GM12878 (cell line): Measurements from ENCODE around the gene ETFRF1. TPM values are rescaled to one million over a fixed set of nuclear protein-coding genes. Genes with fewer than 3 reads are reported as not detected.
A peak's percentile ranks its signal among the peaks of the same experiment; 100 is the strongest.

ENCODE experiments used
- ATAC-seq: fragments of 200-7000 bp; cut with Tn5 transposase; 3 replicates; pipeline ENCODE4 v1.9.1; 2020; ENCODE audit warnings: mild to moderate bottlenecking, moderate library complexity
- BruUV-seq: library from RNA; stranded (reverse); fragments of 400-500 nt; replicated peaks from 2 replicates; lab custom pipeline; 2021; lab: Mats Ljungman, UMichigan
- CTCF ChIA-PET: fragments of 300-600 bp; sonication (Branson Sonifier 250); formaldehyde crosslinking; extraction: SDS; loops from one replicate; lab custom pipeline; 2021; ENCODE audit warnings: inconsistent platforms; lab: Yijun Ruan, JAX
- POLR2A ChIA-PET: fragments of 350-600 bp; formaldehyde crosslinking; extraction: SDS; loops from one replicate; lab custom pipeline; 2021; ENCODE audit warnings: inconsistent platforms; lab: Charles Lee
- RAD21 ChIA-PET: fragments of 300-600 bp; sonication (Branson Sonifier 250); formaldehyde crosslinking; loops from one replicate; lab custom pipeline; 2023; ENCODE audit warnings: antibody characterized with exemption; ENCODE audit not compliant: unreplicated experiment; lab: Charles Lee
- SMC1A ChIA-PET: fragments of 300-600 bp; sonication (Branson Sonifier 250); formaldehyde crosslinking; loops from one replicate; lab custom pipeline; 2023; ENCODE audit not compliant: unreplicated experiment, uncharacterized antibody; lab: Charles Lee
- DNase-seq: peaks from one replicate; pipeline ENCODE4 v3.0.0-alpha.2; 2011; ENCODE audit warnings: low read depth, low spot score
- FAIRE-seq: peaks from 3 replicates; lab custom pipeline; 2011; peaks lifted over from hg19 to GRCh38; lab: Jason Lieb, UNC
- H2AFZ ChIP-seq: 2 replicates; pipeline ENCODE4 v1.6.0; 2011; ENCODE audit warnings: low read depth, low read length, control low read depth; ENCODE audit not compliant: control insufficient read depth
- H3K27ac ChIP-seq: 2 replicates; pipeline ENCODE4 v1.5.1; 2011; ENCODE audit warnings: control low read depth; ENCODE audit not compliant: control insufficient read depth, insufficient read depth
- H3K27me3 ChIP-seq, 2 experiments: replicated peaks in 1 of 2; 2 replicates each; pipeline versions ENCODE4 v1.6.0 to v1.6.1; 2011; ENCODE audit warnings: low read length in 1 of 2; ENCODE audit not compliant: control insufficient read depth in 2 of 2, insufficient read depth in 2 of 2
- H3K36me3 ChIP-seq, 2 experiments: 2 replicates each; pipeline ENCODE4 v1.5.1; 2011; ENCODE audit warnings: low read length in 1 of 2; ENCODE audit not compliant: control insufficient read depth in 2 of 2, insufficient read depth in 2 of 2
- H3K4me1 ChIP-seq: 2 replicates; pipeline ENCODE4 v1.6.1; 2011; ENCODE audit warnings: mild to moderate bottlenecking, low read length, moderate library complexity, mixed read lengths; ENCODE audit not compliant: control insufficient read depth, insufficient read depth
- H3K4me2 ChIP-seq: 2 replicates; pipeline ENCODE4 v1.6.0; 2011; ENCODE audit warnings: control low read depth; ENCODE audit not compliant: control insufficient read depth, insufficient read depth
- H3K4me3 ChIP-seq: fragments of 200-600 bp; sonication (generic); 2 replicates; pipeline ENCODE4 v1.5.1; 2016
- H3K79me2 ChIP-seq: 2 replicates; pipeline ENCODE4 v1.6.0; 2011; ENCODE audit warnings: low read length; ENCODE audit not compliant: control insufficient read depth, insufficient read depth
- H3K9ac ChIP-seq: 2 replicates; pipeline ENCODE4 v1.8.0; 2011; ENCODE audit warnings: low read length, control low read depth, mixed read lengths; ENCODE audit not compliant: control insufficient read depth, insufficient read depth
- H3K9me3 ChIP-seq: replicated peaks from 3 replicates; pipeline ENCODE4 v1.5.1; 2011; ENCODE audit warnings: mild to moderate bottlenecking, low read length; ENCODE audit not compliant: control insufficient read depth, insufficient read depth
- H4K20me1 ChIP-seq: 2 replicates; pipeline ENCODE4 v1.6.0; 2011; ENCODE audit not compliant: control insufficient read depth, insufficient read depth
- CBX3 ChIP-seq: fragments of 200-600 bp; sonication (generic); IDR thresholded peaks from 2 replicates; pipeline ENCODE4 v1.6.1; 2016; ENCODE audit warnings: low read depth, borderline replicate concordance
- CHD4 ChIP-seq: fragments of 200-600 bp; sonication (generic); IDR thresholded peaks from 2 replicates; pipeline ENCODE4 v1.6.1; 2016; ENCODE audit warnings: mild to moderate bottlenecking
- EGR1 ChIP-seq, 2 experiments: IDR thresholded peaks; 1 replicate in 1 of 2; 2 replicates in 1 of 2; pipeline ENCODE4 v1.6.1; 2011 to 2012; ENCODE audit warnings: low read depth in 2 of 2, low read length in 2 of 2, borderline replicate concordance in 1 of 2, mild to moderate bottlenecking in 1 of 2, moderate library complexity in 1 of 2
- GATAD2B ChIP-seq: fragments of 450-650 bp; conservative IDR thresholded peaks from 2 replicates; pipeline ENCODE4 v1.6.1; 2017; ENCODE audit warnings: low read depth, mild to moderate bottlenecking, moderate library complexity
- IKZF1 ChIP-seq: fragments of 450-650 bp; conservative IDR thresholded peaks from 2 replicates; pipeline ENCODE4 v1.6.1; 2017; ENCODE audit warnings: antibody characterized with exemption, mild to moderate bottlenecking
- IKZF2 ChIP-seq, 2 experiments: fragments of 450-650 bp; IDR thresholded peaks; 2 replicates each; pipeline ENCODE4 v1.6.1; 2017; ENCODE audit warnings: mild to moderate bottlenecking in 2 of 2, moderate library complexity in 2 of 2
- JUNB ChIP-seq: IDR thresholded peaks from 2 replicates; pipeline ENCODE4 v1.6.1; 2016; ENCODE audit warnings: antibody characterized with exemption, mild to moderate bottlenecking
- MEF2B ChIP-seq: fragments of 450-650 bp; IDR thresholded peaks from 2 replicates; pipeline ENCODE4 v1.6.1; 2018; ENCODE audit warnings: mild to moderate bottlenecking, moderate library complexity; ENCODE audit not compliant: partially characterized antibody, poor library complexity, severe bottlenecking
- RB1 ChIP-seq: fragments of 450-650 bp; formaldehyde crosslinking; IDR thresholded peaks from 2 replicates; pipeline ENCODE4 v1.6.1; 2017; ENCODE audit warnings: mild to moderate bottlenecking, borderline replicate concordance
- SPI1 ChIP-seq: IDR thresholded peaks from 2 replicates; pipeline ENCODE4 v1.6.1; 2011; ENCODE audit warnings: low read depth, mild to moderate bottlenecking, low read length, moderate library complexity, borderline replicate concordance; ENCODE audit not compliant: insufficient read depth
- SRF ChIP-seq, 2 experiments: IDR thresholded peaks; 2 replicates each; pipeline ENCODE4 v1.6.1; 2011; ENCODE audit warnings: low read depth in 2 of 2, low read length in 2 of 2, mild to moderate bottlenecking in 1 of 2, moderate library complexity in 1 of 2
- ZZZ3 ChIP-seq: IDR thresholded peaks from 2 replicates; pipeline ENCODE4 v1.6.1; 2011; ENCODE audit warnings: low read depth; ENCODE audit not compliant: control insufficient read depth, insufficient read length
- WGBS: methylation state at CpG from one replicate; pipeline ENCODE4 v1.1.6; 2016; ENCODE audit warnings: low lambda C conversion rate; ENCODE audit not compliant: insufficient replicate concordance, insufficient coverage; ENCODE audit errors: missing lambda C conversion rate; 5-methylcytosine and 5-hydroxymethylcytosine counted together
- in situ Hi-C: fragments of 300-500 bp; cut with MboI; formaldehyde crosslinking; loops from 9 replicates; pipeline ENCODE4 v1.14.3; 2018; ENCODE audit warnings: mixed read lengths
- intact Hi-C: fragments of 100-400 bp; cut with micrococcal nuclease; formaldehyde crosslinking; loops from one replicate; pipeline ENCODE4 v1.14.2; 2022; ENCODE audit not compliant: unreplicated experiment
- polyA plus RNA-seq, 11 experiments: library from polyadenylated mRNA; depleted of rRNA in 4 of 11; unstranded in 6 of 11; stranded (reverse) in 5 of 11; fragments of >200 nt; fragmentation: Nextera tagmentation in 4 of 11; fragmentation: Illumina TruSeq in 1 of 11; extraction: Ambion mirVana in 4 of 11; extraction: Trizol in 1 of 11; gene quantifications; 1 replicate in 1 of 11; 2 replicates in 10 of 11; pipeline versions ENCODE4 v1.2.1 to v1.2.3, GENCODE V29; 2011 to 2016; ENCODE audit warnings: inconsistent platforms in 2 of 11, missing spikeins in 2 of 11, low read depth in 1 of 11
- total RNA-seq, 4 experiments: library from RNA; depleted of rRNA in 3 of 4; stranded (reverse); fragments of >200 nt in 3 of 4; fragmentation: Illumina TruSeq in 1 of 4; extraction: Trizol in 1 of 4; gene quantifications; 2 replicates each; pipeline versions ENCODE4 v1.2.1 to v1.2.3, GENCODE V29; 2013 to 2021
- TF ChIP-seq, protein P1 (sequence below): fragments of 450-650 bp; IDR thresholded peaks from 2 replicates; pipeline ENCODE4 v1.6.1; 2016; ENCODE audit warnings: mild to moderate bottlenecking
- TF ChIP-seq, protein P2 (sequence below): IDR thresholded peaks from 2 replicates; pipeline ENCODE4 v1.6.1; 2011; ENCODE audit warnings: mild to moderate bottlenecking, low read depth, low read length, moderate library complexity; ENCODE audit not compliant: insufficient replicate concordance

The ETFRF1 gene
- total and polyA plus RNA-seq, 10 of the 15 experiments (the other 5 are each of a cell fraction or from before 2014, with no cell fraction given) = 9.9 to 59.6 (median 26.2) TPM

DNA sequence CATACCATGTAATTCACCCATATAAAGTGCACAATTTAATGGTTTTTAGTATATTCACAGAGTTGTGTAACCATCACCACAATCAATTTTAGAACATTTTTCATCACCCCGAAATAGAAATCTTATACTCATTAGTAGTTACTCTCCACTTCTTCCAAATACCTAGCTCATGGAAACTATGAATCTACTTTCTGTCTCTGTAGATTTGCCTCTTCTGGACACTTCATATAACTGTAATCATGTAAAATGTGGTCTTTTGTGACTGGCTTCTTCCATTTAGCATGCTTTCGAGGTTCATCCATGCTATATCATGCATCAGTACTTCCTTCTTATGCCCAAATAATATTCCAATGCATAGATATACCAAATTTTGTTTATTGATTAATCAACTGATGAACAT lies 10.9 kb upstream of the ETFRF1 start (continued):
- no peak for TF ChIP-seq SRF (IDR thresholded peaks at IDR 0.05; ENCODE audit: low read depth in 2 of 2, low read length in 2 of 2)
- no peak for TF ChIP-seq EGR1 (IDR thresholded peaks at IDR 0.05; ENCODE audit: borderline replicate concordance in 1 of 2, low read depth in 2 of 2, low read length in 2 of 2)
- TF ChIP-seq, protein P1, sequence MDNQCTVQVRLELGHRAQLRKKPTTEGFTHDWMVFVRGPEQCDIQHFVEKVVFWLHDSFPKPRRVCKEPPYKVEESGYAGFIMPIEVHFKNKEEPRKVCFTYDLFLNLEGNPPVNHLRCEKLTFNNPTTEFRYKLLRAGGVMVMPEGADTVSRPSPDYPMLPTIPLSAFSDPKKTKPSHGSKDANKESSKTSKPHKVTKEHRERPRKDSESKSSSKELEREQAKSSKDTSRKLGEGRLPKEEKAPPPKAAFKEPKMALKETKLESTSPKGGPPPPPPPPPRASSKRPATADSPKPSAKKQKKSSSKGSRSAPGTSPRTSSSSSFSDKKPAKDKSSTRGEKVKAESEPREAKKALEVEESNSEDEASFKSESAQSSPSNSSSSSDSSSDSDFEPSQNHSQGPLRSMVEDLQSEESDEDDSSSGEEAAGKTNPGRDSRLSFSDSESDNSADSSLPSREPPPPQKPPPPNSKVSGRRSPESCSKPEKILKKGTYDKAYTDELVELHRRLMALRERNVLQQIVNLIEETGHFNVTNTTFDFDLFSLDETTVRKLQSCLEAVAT = no peak
- TF ChIP-seq, all 136 proteins: peak for 0

DNA sequence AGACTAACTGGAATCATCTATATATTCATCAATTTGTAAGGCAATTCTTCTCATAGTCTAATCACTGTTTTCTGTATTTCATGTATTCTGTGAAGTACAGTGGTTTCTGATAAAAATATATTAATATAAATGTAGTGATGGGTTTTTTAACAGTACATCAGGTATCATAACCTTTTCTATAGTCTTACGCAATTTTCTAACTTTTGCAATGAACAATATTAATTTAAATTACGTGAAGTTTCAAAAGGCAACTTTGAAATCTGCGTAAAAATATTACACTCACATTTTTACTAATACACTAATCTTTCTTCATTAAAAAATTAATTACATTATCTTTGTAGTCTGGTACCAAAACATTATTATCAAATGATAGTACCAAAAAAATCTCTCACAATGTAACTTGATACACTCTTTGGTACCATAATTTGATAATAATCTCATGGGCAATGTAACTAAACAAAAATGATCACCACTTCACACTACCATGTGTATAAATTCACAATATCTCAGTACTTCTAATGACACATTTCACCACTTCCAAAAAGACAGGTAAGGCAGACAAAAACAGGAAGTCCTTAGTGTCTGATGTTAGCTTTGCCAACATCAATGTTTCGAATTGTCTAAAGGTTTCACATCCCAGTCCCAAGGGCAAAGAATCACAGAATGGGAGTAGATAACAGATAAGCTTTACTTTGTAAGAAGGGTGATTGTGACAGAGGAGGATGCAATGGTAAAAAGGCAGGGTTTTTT lies 8.8 kb upstream of the ETFRF1 start:
- H3K4me2 ChIP-seq = peak overlapping the region; percentile 74
- in situ Hi-C loops (no loop called here), intact Hi-C loops (no loop called here)
- WGBS = 74% methylated on average over 4 of the region's 4 CpGs
- H3K9ac ChIP-seq = no peak overlapping the region
- TF ChIP-seq RB1 (no peak), IKZF1 (0 out of 2 replicates have a peak, but pooled peaks have one; percentile 31), GATAD2B (no peak), ZZZ3 (no peak), SPI1 (peak; percentile 91), CBX3 (no peak), IKZF2 (IDR thresholded peaks at IDR 0.05) (peak in 1 of 2 experiments; percentile 23; a peak in 1 of 4 replicates), CHD4 (no peak), MEF2B (peak; percentile 15), JUNB (0 out of 2 replicates have a peak, but pooled peaks have one; percentile 26)
- TF ChIP-seq, protein P2, sequence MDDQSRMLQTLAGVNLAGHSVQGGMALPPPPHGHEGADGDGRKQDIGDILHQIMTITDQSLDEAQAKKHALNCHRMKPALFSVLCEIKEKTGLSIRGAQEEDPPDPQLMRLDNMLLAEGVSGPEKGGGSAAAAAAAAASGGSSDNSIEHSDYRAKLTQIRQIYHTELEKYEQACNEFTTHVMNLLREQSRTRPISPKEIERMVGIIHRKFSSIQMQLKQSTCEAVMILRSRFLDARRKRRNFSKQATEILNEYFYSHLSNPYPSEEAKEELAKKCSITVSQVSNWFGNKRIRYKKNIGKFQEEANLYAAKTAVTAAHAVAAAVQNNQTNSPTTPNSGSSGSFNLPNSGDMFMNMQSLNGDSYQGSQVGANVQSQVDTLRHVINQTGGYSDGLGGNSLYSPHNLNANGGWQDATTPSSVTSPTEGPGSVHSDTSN = no peak
- H3K4me3 ChIP-seq = 0 out of 2 replicates have a peak overlapping the region, but pooled peaks have one; percentile 2
- ATAC-seq = peak; percentile 84
- peak; percentile 43 for DNase-seq
- FAIRE-seq = peak; percentile 75
- no peaks in the 10 kb centered on the region for H4K20me1 ChIP-seq
- no peaks in the 10 kb centered on the region for H3K27me3 ChIP-seq
- H2AFZ ChIP-seq = peak overlapping the region; percentile 57
- BruUV-seq = no TSS peak
- CTCF ChIA-PET = no interaction called here
- H3K36me3 ChIP-seq = no peaks in the 10 kb centered on the region
- no peaks in the 10 kb centered on the region for H3K79me2 ChIP-seq
- peaks cover 10% of the 10 kb centered on the region for H3K4me1 ChIP-seq
- RAD21 ChIA-PET = interaction anchor here (0.6 to 0.9 kb wide), 2 partner anchors 9 to 197 kb away, joined by 3 read pairs; partner anchors contain the start of genes DNAI7 and ETFRF1
- no peak overlapping the region for H3K27ac ChIP-seq
- SMC1A ChIA-PET = interaction anchor here (0.7 kb wide), 1 partner anchor 197 kb away, joined by 3 read pairs; no protein-coding TSS in a partner anchor
- H3K9me3 ChIP-seq = no peaks in the 10 kb centered on the region
- POLR2A ChIA-PET = no interaction called here
